ENCODE results near the gene AGBL3.

GRCh38 chr7:135179321-135179925 lies 193.1 kb downstream of the AGBL3 start:
- TF ChIP-seq, protein P1, sequence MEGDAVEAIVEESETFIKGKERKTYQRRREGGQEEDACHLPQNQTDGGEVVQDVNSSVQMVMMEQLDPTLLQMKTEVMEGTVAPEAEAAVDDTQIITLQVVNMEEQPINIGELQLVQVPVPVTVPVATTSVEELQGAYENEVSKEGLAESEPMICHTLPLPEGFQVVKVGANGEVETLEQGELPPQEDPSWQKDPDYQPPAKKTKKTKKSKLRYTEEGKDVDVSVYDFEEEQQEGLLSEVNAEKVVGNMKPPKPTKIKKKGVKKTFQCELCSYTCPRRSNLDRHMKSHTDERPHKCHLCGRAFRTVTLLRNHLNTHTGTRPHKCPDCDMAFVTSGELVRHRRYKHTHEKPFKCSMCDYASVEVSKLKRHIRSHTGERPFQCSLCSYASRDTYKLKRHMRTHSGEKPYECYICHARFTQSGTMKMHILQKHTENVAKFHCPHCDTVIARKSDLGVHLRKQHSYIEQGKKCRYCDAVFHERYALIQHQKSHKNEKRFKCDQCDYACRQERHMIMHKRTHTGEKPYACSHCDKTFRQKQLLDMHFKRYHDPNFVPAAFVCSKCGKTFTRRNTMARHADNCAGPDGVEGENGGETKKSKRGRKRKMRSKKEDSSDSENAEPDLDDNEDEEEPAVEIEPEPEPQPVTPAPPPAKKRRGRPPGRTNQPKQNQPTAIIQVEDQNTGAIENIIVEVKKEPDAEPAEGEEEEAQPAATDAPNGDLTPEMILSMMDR (IDR thresholded peaks at IDR 0.05), result no peak
- TF ChIP-seq POLR2A (IDR thresholded peaks at IDR 0.05), result no peak
